Smooth muscle cell (in vitro differentiated cells): ENCODE results near the gene DPY19L3. TPM values are rescaled to one million over a fixed set of nuclear protein-coding genes. Genes with fewer than 3 reads are reported as not detected.

Source experiments
- DNase-seq: peaks from one replicate; lab custom pipeline; 2025; ENCODE audit not compliant: unreplicated experiment; lab: John Stamatoyannopoulos, UW
- H2AFZ ChIP-seq: fragments of 200-600 bp; sonication (generic); 2 replicates; pipeline ENCODE4 v1.6.0; 2016; ENCODE audit warnings: antibody characterized with exemption, low read depth, mild to moderate bottlenecking
- H3F3A ChIP-seq: fragments of 200-600 bp; sonication (generic); 2 replicates; pipeline ENCODE4 v1.6.0; 2017; ENCODE audit warnings: antibody characterized with exemption, low read depth
- H3K27ac ChIP-seq: fragments of 200-600 bp; sonication (generic); 2 replicates; pipeline ENCODE4 v1.5.1; 2016; ENCODE audit warnings: low read depth, mild to moderate bottlenecking
- H3K27me3 ChIP-seq: fragments of 200-600 bp; sonication (generic); 2 replicates; pipeline ENCODE4 v1.6.1; 2016; ENCODE audit warnings: low read depth, mild to moderate bottlenecking
- H3K36me3 ChIP-seq: fragments of 200-600 bp; sonication (generic); 2 replicates; pipeline ENCODE4 v1.5.1; 2016; ENCODE audit warnings: low read depth
- H3K4me1 ChIP-seq: fragments of 200-600 bp; sonication (generic); 2 replicates; pipeline ENCODE4 v1.5.1; 2016; ENCODE audit warnings: low read depth
- H3K4me2 ChIP-seq: fragments of 200-600 bp; sonication (generic); 2 replicates; pipeline ENCODE4 v1.6.0; 2016; ENCODE audit warnings: mild to moderate bottlenecking
- H3K4me3 ChIP-seq: fragments of 200-600 bp; sonication (generic); 2 replicates; pipeline ENCODE4 v1.5.1; 2016; ENCODE audit warnings: mild to moderate bottlenecking
- H3K79me2 ChIP-seq: fragments of 200-600 bp; sonication (generic); 2 replicates; pipeline ENCODE4 v1.6.0; 2016; ENCODE audit warnings: low read depth, mild to moderate bottlenecking
- H3K9ac ChIP-seq: fragments of 200-600 bp; sonication (generic); 2 replicates; pipeline ENCODE4 v1.6.0; 2016; ENCODE audit warnings: low read depth
- H3K9me3 ChIP-seq: fragments of 200-600 bp; sonication (generic); replicated peaks from 2 replicates; pipeline ENCODE4 v1.5.1; 2016; ENCODE audit warnings: low read depth
- H4K20me1 ChIP-seq: fragments of 200-600 bp; sonication (generic); 2 replicates; pipeline ENCODE4 v1.6.0; 2016; ENCODE audit warnings: low read depth
- CTCF ChIP-seq: fragments of 200-600 bp; sonication (generic); IDR thresholded peaks from 2 replicates; pipeline ENCODE4 v1.5.1; 2017; ENCODE audit warnings: borderline replicate concordance, mild to moderate bottlenecking, antibody characterized with exemption; ENCODE audit not compliant: insufficient read depth, poor library complexity, severe bottlenecking
- WGBS: methylation state at CpG from one replicate; pipeline ENCODE4 v1.1.7; 2016; ENCODE audit warnings: low lambda C conversion rate; 5-methylcytosine and 5-hydroxymethylcytosine counted together
- polyA plus RNA-seq: library from polyadenylated mRNA; unstranded; fragments of >200 nt; fragmentation: Nextera tagmentation; extraction: Ambion mirVana; gene quantifications from 2 replicates; pipeline ENCODE4 v1.2.1, GENCODE V29; 2016
- total RNA-seq: library from RNA; depleted of rRNA; stranded (reverse); fragments of >200 nt; gene quantifications from 2 replicates; pipeline ENCODE4 v1.2.3, GENCODE V29; 2014

Gene DPY19L3
- total and polyA plus RNA-seq, 2 experiments from 2014 or later = 5.8 to 50.0 TPM

GRCh38 chr19:32480321-32480720 is 74.8 kb downstream of the DPY19L3 start:
- no peak overlapping the region for H2AFZ ChIP-seq
- H3K36me3 ChIP-seq = peaks cover 12% of the 10 kb centered on the region
- no peaks in the 10 kb centered on the region for H3K9me3 ChIP-seq
- no peaks in the 10 kb centered on the region for H3K79me2 ChIP-seq
- WGBS = 98% methylated on average over 13 of the region's 13 CpGs
- no peak overlapping the region for H3K9ac ChIP-seq
- no peaks in the 10 kb centered on the region for H3F3A ChIP-seq
- H4K20me1 ChIP-seq = no peaks in the 10 kb centered on the region
- H3K4me2 ChIP-seq = no peak overlapping the region
- no peak overlapping the region for H3K4me3 ChIP-seq
- TF ChIP-seq CTCF = no peak
- H3K27ac ChIP-seq = no peak overlapping the region
- H3K27me3 ChIP-seq = no peaks in the 10 kb centered on the region
- H3K4me1 ChIP-seq = no peaks in the 10 kb centered on the region
- no peak for DNase-seq

DNA sequence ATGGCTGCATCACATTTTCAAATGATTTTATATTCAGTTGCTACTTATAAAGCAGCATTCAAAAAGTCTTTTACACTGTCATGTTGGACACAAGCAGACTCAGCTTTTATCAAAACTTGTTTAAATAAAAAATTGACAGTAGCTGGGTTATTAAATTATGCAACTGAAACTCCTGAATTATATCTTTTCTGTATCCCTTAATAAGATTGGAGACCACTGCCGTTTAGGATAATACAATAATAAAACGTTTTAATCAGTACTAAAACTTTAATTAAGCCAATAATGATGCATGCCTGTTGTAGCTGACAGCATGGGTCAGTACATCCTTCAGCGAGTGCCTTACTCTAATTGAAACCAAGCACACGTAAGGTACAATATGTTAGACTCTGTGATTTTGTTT is 78.0 kb downstream of the DPY19L3 start:
- H3K9ac ChIP-seq = no peak overlapping the region
- no peak overlapping the region for H3K4me3 ChIP-seq
- no peaks in the 10 kb centered on the region for H3K4me1 ChIP-seq
- H3F3A ChIP-seq = no peaks in the 10 kb centered on the region
- no peaks in the 10 kb centered on the region for H3K27me3 ChIP-seq
- H3K4me2 ChIP-seq = no peak overlapping the region
- no peaks in the 10 kb centered on the region for H3K9me3 ChIP-seq
- no peak overlapping the region for H3K27ac ChIP-seq
- no peaks in the 10 kb centered on the region for H3K79me2 ChIP-seq
- no peak for TF ChIP-seq CTCF
- peaks cover 25% of the 10 kb centered on the region for H3K36me3 ChIP-seq
- no peak for DNase-seq
- 88% methylated on average over 4 of the region's 4 CpGs for WGBS
- H2AFZ ChIP-seq = no peak overlapping the region
- no peaks in the 10 kb centered on the region for H4K20me1 ChIP-seq

GRCh38 chr19:32489971-32490370 is 84.4 kb downstream of the DPY19L3 start:
- Histone ChIP-seq H3K9ac (no peak overlapping the region), H3K27ac (no peak overlapping the region), H3K9me3 (no peaks in the 10 kb centered on the region), H3K4me2 (no peak overlapping the region), H3K36me3 (peaks cover 13% of the 10 kb centered on the region), H2AFZ (no peak overlapping the region), H3K79me2 (no peaks in the 10 kb centered on the region), H3F3A (no peaks in the 10 kb centered on the region), H3K4me1 (no peaks in the 10 kb centered on the region), H4K20me1 (no peaks in the 10 kb centered on the region), H3K27me3 (no peaks in the 10 kb centered on the region), H3K4me3 (no peak overlapping the region)
- no peak for TF ChIP-seq CTCF
- no peak for DNase-seq
- WGBS = 86% methylated on average over 2 of the region's 2 CpGs

- Histone ChIP-seq H3K27me3 (no peaks in the 10 kb centered on the region), H3K4me3 (no peak overlapping the region), H3K9me3 (no peaks in the 10 kb centered on the region), H3K36me3 (no peaks in the 10 kb centered on the region), H3K27ac (no peak overlapping the region), H4K20me1 (no peaks in the 10 kb centered on the region), H3K9ac (no peak overlapping the region), H2AFZ (no peak overlapping the region), H3K4me2 (no peak overlapping the region), H3K4me1 (no peaks in the 10 kb centered on the region), H3F3A (no peaks in the 10 kb centered on the region), H3K79me2 (no peaks in the 10 kb centered on the region)
- DNase-seq = no peak
- no peak for TF ChIP-seq CTCF
- WGBS = 89% methylated on average over 9 of the region's 9 CpGs
These were observed 91.8 kb downstream of the DPY19L3 start for GRCh38 chr19:32497391-32497790.
